HTERT RPE-1 (cell line): Measurements from ENCODE around the gene CAPN1.

Experiments
- in situ Hi-C: fragments of 300-500 bp; cut with MboI; formaldehyde crosslinking; loops from 4 replicates; pipeline ENCODE4 v1.14.3; 2020; ENCODE audit warnings: low sequenced_read_pairs

The CAPN1 gene

GRCh38 chr11:65188486-65188885 lies 6.8 kb downstream of the CAPN1 start:
- in situ Hi-C loops, result no loop called here

- in situ Hi-C loops, result no loop called here
These were observed 7.5 kb downstream of the CAPN1 start for GRCh38 chr11:65189191-65189590.

GRCh38 chr11:65194564-65194963 lies 12.8 kb downstream of the CAPN1 start:
- in situ Hi-C loops, result no loop called here

- in situ Hi-C loops, result no loop called here
These were observed 22.4 kb downstream of the CAPN1 start for GRCh38 chr11:65204143-65204542.

GRCh38 chr11:65204646-65205601 lies 23.2 kb downstream of the CAPN1 start:
- in situ Hi-C loops, result no loop called here

- in situ Hi-C loops, result no loop called here
These were observed 23.9 kb downstream of the CAPN1 start for GRCh38 chr11:65205602-65205967.

GRCh38 chr11:65206441-65206841 lies 24.7 kb downstream of the CAPN1 start:
- in situ Hi-C loops, result no loop called here

- in situ Hi-C loops, result no loop called here
These were observed 25.2 kb downstream of the CAPN1 start for GRCh38 chr11:65206901-65207300.

GRCh38 chr11:65207918-65208784 lies 26.4 kb downstream of the CAPN1 start:
- in situ Hi-C loops, result no loop called here

- in situ Hi-C loops, result no loop called here
These were observed 27.3 kb downstream of the CAPN1 start for GRCh38 chr11:65208785-65209710.

- in situ Hi-C loops, result no loop called here
These were observed 28.1 kb downstream of the CAPN1 start for GRCh38 chr11:65209711-65210360.

- in situ Hi-C loops, result no loop called here
These were observed 28.6 kb downstream of the CAPN1 start for GRCh38 chr11:65210361-65210731.

GRCh38 chr11:65210748-65211147 lies 29.0 kb downstream of the CAPN1 start:
- in situ Hi-C loops, result no loop called here

GRCh38 chr11:65211293-65212105 lies 29.8 kb downstream of the CAPN1 start:
- in situ Hi-C loops, result no loop called here

GRCh38 chr11:65212226-65212801 lies 30.6 kb downstream of the CAPN1 start:
- in situ Hi-C loops, result no loop called here

- in situ Hi-C loops, result no loop called here
These were observed 31.8 kb downstream of the CAPN1 start for GRCh38 chr11:65213322-65214211.

- in situ Hi-C loops, result no loop called here
These were observed 32.6 kb downstream of the CAPN1 start for GRCh38 chr11:65214212-65214845.
